ENCODE results near the gene PXDN.

PXDN gene

DNA sequence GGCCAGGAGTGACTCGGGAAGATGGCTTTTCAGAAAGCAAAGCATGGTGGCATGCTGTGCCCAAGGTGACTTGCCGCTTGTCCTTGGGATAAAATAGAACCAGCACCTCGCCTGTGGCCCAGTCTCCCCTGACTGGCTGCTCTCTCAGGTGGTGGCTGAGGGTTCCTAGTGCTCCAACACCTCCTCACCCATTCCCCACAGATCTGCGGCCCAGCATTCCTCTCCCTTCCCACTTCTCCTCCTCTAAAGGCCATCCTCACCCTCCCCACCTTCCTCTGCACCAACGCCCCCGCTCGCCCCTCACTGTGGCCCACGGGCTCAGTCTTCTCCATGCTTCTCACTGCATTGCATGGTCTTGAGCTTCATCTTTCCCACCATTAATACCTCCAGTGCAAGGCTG lies 132.4 kb downstream of the PXDN start:
- no peaks in the 10 kb centered on the region for H3K9me3 ChIP-seq
- H3K4me1 ChIP-seq (ENCODE audit: control insufficient read depth in 1 of 2, insufficient read depth in 1 of 2, low read depth in 1 of 2, low read length in 1 of 2), result no peaks in the 10 kb centered on the region
- H3K36me3 ChIP-seq, result no peaks in the 10 kb centered on the region
- TF ChIP-seq CTCF (IDR thresholded peaks at IDR 0.05), result no peak
- no peak overlapping the region for H3K4me3 ChIP-seq (ENCODE audit: low read depth in 1 of 2, low read length in 1 of 2)
- peaks cover 8% of the 10 kb centered on the region for H3K27me3 ChIP-seq
- no peak overlapping the region for H3K27ac ChIP-seq

GRCh38 chr2:1610096-1610485 lies 134.2 kb downstream of the PXDN start:
- no peak overlapping the region for H3K27ac ChIP-seq
- no peaks in the 10 kb centered on the region for H3K4me1 ChIP-seq (ENCODE audit: control insufficient read depth in 1 of 2, insufficient read depth in 1 of 2, low read depth in 1 of 2, low read length in 1 of 2)
- TF ChIP-seq CTCF (IDR thresholded peaks at IDR 0.05), result no peak
- H3K4me3 ChIP-seq (ENCODE audit: low read depth in 1 of 2, low read length in 1 of 2), result no peak overlapping the region
- H3K9me3 ChIP-seq, result no peaks in the 10 kb centered on the region
- H3K27me3 ChIP-seq, result peaks cover 23% of the 10 kb centered on the region
- H3K36me3 ChIP-seq, result no peaks in the 10 kb centered on the region

DNA sequence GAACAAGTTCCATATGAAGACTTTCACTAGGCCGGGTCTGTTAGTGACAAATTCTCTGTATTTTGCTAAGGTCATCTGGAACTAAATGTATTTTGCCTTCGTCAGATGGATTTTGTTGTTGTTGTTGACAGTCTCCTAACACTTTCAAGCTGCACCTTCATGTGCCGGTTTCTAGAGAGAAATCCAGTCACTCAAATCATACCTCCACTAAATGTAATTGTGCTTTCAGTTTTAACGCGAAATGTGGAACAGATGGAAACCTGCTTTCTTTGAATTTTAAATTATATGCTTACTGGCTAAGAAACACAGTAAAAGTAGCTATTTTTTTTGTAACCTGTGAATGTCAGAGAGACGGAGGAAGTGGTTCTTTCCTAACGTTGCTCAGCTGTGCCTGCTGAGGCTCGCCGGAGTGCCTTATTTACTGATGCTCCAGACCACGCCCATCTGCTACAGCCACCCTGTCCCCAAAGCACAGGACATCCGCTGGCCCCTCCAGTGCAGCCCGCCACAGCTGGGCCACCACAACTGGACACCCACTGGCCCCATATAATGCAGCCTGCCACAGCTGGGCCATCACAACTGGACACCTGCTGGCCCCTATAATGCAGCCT lies 134.7 kb downstream of the PXDN start:
- H3K4me1 ChIP-seq (ENCODE audit: control insufficient read depth in 1 of 2, insufficient read depth in 1 of 2, low read depth in 1 of 2, low read length in 1 of 2), result no peaks in the 10 kb centered on the region
- no peaks in the 10 kb centered on the region for H3K9me3 ChIP-seq
- H3K27ac ChIP-seq, result no peak overlapping the region
- no peaks in the 10 kb centered on the region for H3K36me3 ChIP-seq
- H3K27me3 ChIP-seq, result peaks cover 28% of the 10 kb centered on the region
- no peak overlapping the region for H3K4me3 ChIP-seq (ENCODE audit: low read depth in 1 of 2, low read length in 1 of 2)
- no peak for TF ChIP-seq CTCF (IDR thresholded peaks at IDR 0.05)

GRCh38 chr2:1609040-1609439 lies 135.3 kb downstream of the PXDN start:
- Histone ChIP-seq H3K27ac (no peak overlapping the region), H3K4me1 (ENCODE audit: control insufficient read depth in 1 of 2, insufficient read depth in 1 of 2, low read depth in 1 of 2, low read length in 1 of 2) (no peaks in the 10 kb centered on the region), H3K36me3 (no peaks in the 10 kb centered on the region), H3K27me3 (peaks cover 33% of the 10 kb centered on the region), H3K9me3 (no peaks in the 10 kb centered on the region), H3K4me3 (ENCODE audit: low read depth in 1 of 2, low read length in 1 of 2) (no peak overlapping the region)
- TF ChIP-seq CTCF (IDR thresholded peaks at IDR 0.05), result no peak

DNA sequence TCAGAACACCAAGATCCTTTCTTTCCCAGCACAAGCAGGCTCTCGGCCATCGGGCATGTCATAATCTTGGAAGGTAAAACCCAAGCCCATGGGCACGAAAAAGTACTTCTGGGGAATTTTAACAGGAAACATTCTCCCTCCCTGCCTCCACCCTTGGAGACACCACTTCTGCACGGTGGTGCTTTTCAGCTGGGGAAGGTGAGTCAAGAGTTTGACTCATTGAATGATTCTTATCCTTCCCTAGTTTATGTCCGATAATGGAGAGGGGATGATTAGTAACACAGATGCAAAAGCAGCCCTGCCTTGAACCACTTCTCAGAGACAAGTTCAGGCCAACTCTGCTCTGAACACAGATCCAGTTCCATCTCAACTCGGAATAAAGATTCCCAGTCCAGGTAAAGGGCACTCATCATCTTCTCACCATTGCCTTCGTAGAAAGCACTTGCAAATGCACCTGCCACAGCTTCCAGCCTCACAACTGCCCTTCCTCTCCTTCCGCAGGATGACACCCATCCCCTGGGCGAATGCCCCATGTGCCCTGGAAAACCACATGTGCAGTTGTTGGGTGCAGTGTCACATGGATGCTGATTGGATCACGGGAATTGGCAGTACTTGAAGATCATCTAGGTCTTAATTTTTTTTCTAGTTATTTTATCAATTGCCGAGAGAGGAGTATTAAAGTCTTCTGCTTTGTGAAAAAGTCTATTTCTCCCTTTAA lies 136.2 kb downstream of the PXDN start:
- no peaks in the 10 kb centered on the region for H3K9me3 ChIP-seq
- no peak for TF ChIP-seq CTCF (IDR thresholded peaks at IDR 0.05)
- peaks cover 33% of the 10 kb centered on the region for H3K27me3 ChIP-seq
- no peaks in the 10 kb centered on the region for H3K36me3 ChIP-seq
- no peak overlapping the region for H3K27ac ChIP-seq
- no peak overlapping the region for H3K4me3 ChIP-seq (ENCODE audit: low read depth in 1 of 2, low read length in 1 of 2)
- H3K4me1 ChIP-seq (ENCODE audit: control insufficient read depth in 1 of 2, insufficient read depth in 1 of 2, low read depth in 1 of 2, low read length in 1 of 2), result no peaks in the 10 kb centered on the region

Data from neutrophil (primary cell).